Transverse colon (tissue), 4 donors: ENCODE measurements around the gene LAMB4. TPM values are rescaled to one million over a fixed set of nuclear protein-coding genes. Genes with fewer than 3 reads are reported as not detected.

Experiments
- DNase-seq: peaks from one replicate; pipeline ENCODE4 v3.0.0-alpha.2; 2019
- H3K27ac ChIP-seq, 4 donors: fragments of 200-600 bp; sonication (generic); 2 replicates each; pipeline ENCODE4 v1.5.1; 2016 to 2018; ENCODE audit warnings: inconsistent platforms in 4 of 4
- H3K27me3 ChIP-seq: fragments of 200-600 bp; sonication (generic); 2 replicates; pipeline ENCODE4 v1.5.1; 2017; ENCODE audit warnings: inconsistent platforms
- H3K36me3 ChIP-seq, 4 donors: fragments of 200-600 bp; sonication (generic); 2 replicates each; pipeline ENCODE4 v1.5.1; 2017 to 2019; ENCODE audit warnings: inconsistent platforms in 4 of 4
- H3K4me1 ChIP-seq, 4 donors: fragments of 200-600 bp; sonication (generic); 2 replicates each; pipeline ENCODE4 v1.5.1; 2017 to 2020; ENCODE audit warnings: inconsistent platforms in 4 of 4
- H3K4me3 ChIP-seq, 4 donors: fragments of 200-600 bp; sonication (generic); 1 replicate in 1 of 4; 2 replicates in 3 of 4; pipeline versions ENCODE4 v1.5.1 to v1.6.1; 2017 to 2019; ENCODE audit warnings: inconsistent platforms in 4 of 4
- H3K9me3 ChIP-seq, 2 donors: fragments of 200-600 bp; sonication (generic); 2 replicates each; pipeline ENCODE4 v1.5.1; 2017 to 2019; ENCODE audit warnings: inconsistent platforms in 2 of 2
- CTCF ChIP-seq, 5 experiments: fragments of 200-600 bp in 3 of 5; fragments of 450-650 bp in 2 of 5; sonication (generic) in 3 of 5; IDR thresholded peaks; 1 replicate in 2 of 5; 2 replicates in 3 of 5; pipeline ENCODE4 v1.5.1; 2016 to 2017; ENCODE audit warnings: antibody characterized with exemption in 5 of 5, inconsistent platforms in 3 of 5, mild to moderate bottlenecking in 2 of 5, moderate library complexity in 1 of 5
- EP300 ChIP-seq: sonication (generic); formaldehyde crosslinking; IDR thresholded peaks from one replicate; pipeline ENCODE4 v1.6.1; 2017; ENCODE audit warnings: antibody characterized with exemption, low read depth
- POLR2A ChIP-seq: fragments of 450-650 bp; IDR thresholded peaks from one replicate; pipeline ENCODE4 v1.6.1; 2016; ENCODE audit warnings: antibody characterized with exemption, mild to moderate bottlenecking, moderate library complexity
- POLR2AphosphoS5 ChIP-seq, 3 donors: sonication (generic); formaldehyde crosslinking; IDR thresholded peaks; one replicate each; pipeline ENCODE4 v1.6.1; 2016; ENCODE audit warnings: antibody characterized with exemption in 3 of 3
- WGBS, 2 donors: methylation state at CpG; one replicate each; pipeline ENCODE4 v1.1.5; 2018; ENCODE audit warnings: low coverage in 1 of 2; 5-methylcytosine and 5-hydroxymethylcytosine counted together
- in situ Hi-C, 4 donors: fragments of 200-750 bp; cut with MboI; loops; one replicate each; pipeline versions ENCODE4 v1.15.0 to v1.15.1; 2017; ENCODE audit warnings: low sequenced_read_pairs in 3 of 4, low pct_ligation_motif_present in 1 of 4, low pct_unique_long_range_greater_than_20kb in 1 of 4
- intact Hi-C: fragments of 100-400 bp; cut with DNase I; formaldehyde crosslinking; loops from one replicate; pipeline ENCODE4 v1.15.1; 2023; ENCODE audit warnings: low total_unique reads
- total RNA-seq, 4 donors: library from RNA; depleted of rRNA; stranded (reverse); fragments of >200 nt; gene quantifications; one replicate each; pipeline ENCODE4 v1.1.0, GENCODE V29; 2016

Gene LAMB4
- total RNA-seq, 4 donors from 2014 or later, result not detected

DNA sequence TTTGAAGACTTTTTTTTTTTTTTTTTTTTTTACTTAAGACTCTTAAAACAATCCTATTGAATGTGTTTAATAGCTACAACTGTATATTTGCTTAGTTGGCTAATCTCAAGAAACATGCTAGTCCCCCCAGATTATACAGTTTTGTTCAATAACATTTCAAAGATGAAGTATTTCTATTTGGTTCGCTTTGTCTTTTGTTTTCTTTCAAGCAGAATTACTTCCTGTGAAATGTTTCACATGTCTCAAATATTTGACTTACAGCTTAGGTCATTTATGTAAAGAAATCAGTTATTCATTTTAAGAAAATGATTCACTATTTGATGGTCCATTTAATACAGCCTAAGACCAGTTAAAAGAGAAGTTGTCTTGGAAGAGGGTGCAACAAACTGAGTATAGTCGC lies 114.4 kb downstream of the LAMB4 start:
- in situ Hi-C loops (no loop called here), intact Hi-C loops (no loop called here)
- no peak for DNase-seq
- H3K4me3 ChIP-seq, result no peak overlapping the region
- H3K27me3 ChIP-seq, result no peaks in the 10 kb centered on the region
- H3K4me1 ChIP-seq, result peaks cover 3 to 41% (median 25%) of the 10 kb centered on the region in 4 donors
- no peak overlapping the region for H3K27ac ChIP-seq
- H3K9me3 ChIP-seq, result no peaks in the 10 kb centered on the region
- 68 to 70% methylated on average over 2 of the region's 2 CpGs for WGBS, 2 donors
- TF ChIP-seq POLR2A, result no peak
- no peak for TF ChIP-seq POLR2AphosphoS5 (IDR thresholded peaks at IDR 0.05)
- TF ChIP-seq EP300, result no peak
- TF ChIP-seq CTCF (IDR thresholded peaks at IDR 0.05), result no peak
- H3K36me3 ChIP-seq, result no peaks in the 10 kb centered on the region

DNA sequence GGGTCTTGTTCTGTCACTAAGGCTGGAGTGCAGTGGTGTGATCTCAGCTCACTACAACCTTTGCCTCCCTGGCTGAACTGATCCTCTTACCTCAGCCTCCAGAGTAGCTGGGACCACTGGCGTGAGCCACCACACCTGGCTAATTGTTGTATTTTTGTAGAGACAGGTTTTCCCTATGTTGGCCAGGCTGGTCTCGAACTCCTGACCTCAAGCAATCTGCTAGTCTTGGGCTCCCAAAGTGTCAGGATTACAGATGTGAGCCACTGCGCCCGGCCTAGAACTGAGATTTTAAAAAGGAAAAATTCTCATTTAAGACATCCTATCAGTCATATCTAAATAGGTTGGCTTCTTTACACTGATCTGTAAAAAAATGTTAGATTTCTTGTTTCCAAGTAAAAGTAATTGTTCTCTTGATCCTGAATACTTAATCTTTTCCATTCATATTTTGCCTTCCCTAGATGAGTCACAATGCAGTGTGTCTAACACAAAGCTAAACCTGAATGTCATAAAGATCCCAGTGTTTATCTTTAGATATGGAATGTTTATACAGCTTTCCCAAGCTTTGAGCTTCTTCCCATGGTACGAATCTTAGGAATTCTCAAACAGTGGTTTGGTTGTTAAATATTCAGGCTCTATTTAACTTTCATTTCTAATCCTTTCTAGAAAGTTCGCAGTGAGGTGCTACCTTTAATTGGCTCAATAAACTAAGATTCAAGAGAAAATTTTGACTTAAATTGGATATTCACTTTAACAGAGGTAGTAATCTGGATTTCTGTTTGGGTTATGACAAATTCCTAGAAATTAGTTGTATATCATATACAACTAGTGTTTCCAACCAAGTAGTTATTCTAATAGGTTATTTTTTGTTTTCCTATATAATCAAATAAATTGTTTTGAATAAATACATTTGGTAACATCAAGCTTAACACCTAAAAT lies 115.1 kb downstream of the LAMB4 start:
- H3K36me3 ChIP-seq, result no peaks in the 10 kb centered on the region
- DNase-seq, result no peak
- TF ChIP-seq POLR2AphosphoS5 (IDR thresholded peaks at IDR 0.05) (peak in 2 of 3 donors; percentile 30 to 52), POLR2A (no peak), CTCF (IDR thresholded peaks at IDR 0.05) (no peak), EP300 (no peak)
- 39 to 51% methylated on average over 3 to 6 of the region's 6 CpGs for WGBS, 2 donors
- H3K27me3 ChIP-seq, result no peaks in the 10 kb centered on the region
- peaks cover 4 to 48% (median 30%) of the 10 kb centered on the region in 4 donors for H3K4me1 ChIP-seq
- H3K27ac ChIP-seq, result peak overlapping the region; percentile 24 to 70 (median 50)
- no peak overlapping the region for H3K4me3 ChIP-seq
- in situ Hi-C loops (no loop called here), intact Hi-C loops (no loop called here)
- no peaks in the 10 kb centered on the region for H3K9me3 ChIP-seq

DNA sequence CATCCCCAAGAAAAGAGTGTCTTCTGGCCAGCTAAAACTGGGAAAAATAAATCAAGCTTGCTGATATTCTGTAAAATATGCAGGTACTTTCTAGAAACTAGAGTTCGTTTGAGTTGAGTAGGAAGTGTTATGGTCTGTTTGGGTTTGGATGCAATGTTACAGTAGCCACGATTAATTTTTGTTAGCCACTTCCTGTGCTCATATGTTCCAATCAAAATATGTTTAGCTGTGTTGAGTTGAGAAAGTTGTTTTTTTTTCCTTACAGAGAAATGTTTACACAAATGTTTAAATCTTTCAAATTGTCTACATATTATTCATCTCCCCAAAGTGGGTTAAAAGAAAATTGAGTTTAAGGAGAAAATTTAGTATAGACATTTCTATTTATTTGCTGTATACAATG lies 115.9 kb downstream of the LAMB4 start:
- DNase-seq, result no peak
- Histone ChIP-seq H3K27me3 (no peaks in the 10 kb centered on the region), H3K27ac (peak overlapping the region in 2 of 4 donors; percentile 44 to 57), H3K4me1 (peaks cover 4 to 49% (median 30%) of the 10 kb centered on the region in 4 donors), H3K4me3 (no peak overlapping the region), H3K36me3 (no peaks in the 10 kb centered on the region), H3K9me3 (no peaks in the 10 kb centered on the region)
- 28 to 34% methylated on average over 2 of the region's 2 CpGs for WGBS, 2 donors
- intact Hi-C loops (no loop called here), in situ Hi-C loops (no loop called here)
- no peak for TF ChIP-seq EP300
- no peak for TF ChIP-seq CTCF (IDR thresholded peaks at IDR 0.05)
- no peak for TF ChIP-seq POLR2A
- TF ChIP-seq POLR2AphosphoS5 (IDR thresholded peaks at IDR 0.05), result no peak

DNA sequence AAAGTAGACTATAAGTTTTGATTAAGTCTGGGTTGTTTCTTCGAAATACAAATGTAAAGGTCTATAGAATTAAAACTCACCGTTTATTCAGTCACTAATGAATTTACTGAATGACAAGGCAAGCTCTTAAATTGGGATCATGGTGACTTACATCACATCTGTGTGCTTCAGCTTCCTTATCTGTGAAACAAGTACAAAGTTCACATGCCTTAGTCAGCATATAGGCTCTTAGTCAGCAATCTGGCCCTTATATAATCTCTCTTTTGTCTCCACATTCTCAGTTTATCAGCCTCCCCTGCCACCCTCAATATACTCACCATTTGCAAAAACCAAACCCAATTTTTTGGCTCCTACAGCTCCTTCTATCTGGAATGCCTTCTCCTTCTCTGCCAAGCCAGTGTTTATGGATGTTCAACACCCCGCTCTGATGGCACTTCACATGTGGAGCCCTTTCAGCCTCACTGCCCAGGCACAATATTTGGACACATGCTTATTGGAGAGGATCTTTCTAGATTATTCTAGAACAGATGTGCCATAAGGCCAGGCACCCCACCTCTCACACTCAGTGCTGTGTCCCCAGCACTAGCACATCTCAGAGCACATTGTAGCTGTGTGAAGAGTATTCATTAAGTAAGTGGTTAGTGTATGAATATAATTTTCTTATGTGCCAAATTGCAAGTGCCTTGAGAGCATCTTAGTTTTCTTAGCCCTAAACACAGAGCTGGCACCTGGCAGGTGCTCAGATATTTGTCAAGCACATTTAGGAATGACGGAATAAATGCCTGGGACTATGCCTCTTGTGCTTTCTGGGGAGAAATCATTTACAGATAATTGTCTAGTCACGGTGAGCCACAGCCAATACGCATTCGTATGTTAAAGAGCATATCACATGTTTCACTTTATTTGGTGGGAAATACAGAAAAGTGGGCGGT lies 117.4 kb downstream of the LAMB4 start:
- Histone ChIP-seq H3K27ac (peak overlapping the region in 2 of 4 donors; percentile 6 to 47), H3K27me3 (no peaks in the 10 kb centered on the region), H3K9me3 (no peaks in the 10 kb centered on the region), H3K36me3 (no peaks in the 10 kb centered on the region), H3K4me3 (no peak overlapping the region), H3K4me1 (peaks cover 4 to 59% (median 30%) of the 10 kb centered on the region in 4 donors)
- DNase-seq, result no peak
- no peak for TF ChIP-seq EP300
- TF ChIP-seq POLR2AphosphoS5 (IDR thresholded peaks at IDR 0.05), result peak in 1 of 3 donors; percentile 43
- WGBS, 2 donors, result 70 to 85% methylated on average over 7 to 8 of the region's 8 CpGs
- in situ Hi-C loops (no loop called here), intact Hi-C loops (no loop called here)
